ENCODE results near the gene CORO6. TPM values are rescaled to one million over a fixed set of nuclear protein-coding genes. Genes with fewer than 3 reads are reported as not detected.

Gene CORO6
- total RNA-seq, 5 donors from 2014 or later (not counting 1 experiment from before 2014, with no cell fraction given) = 2.4 to 4.1 (median 3.6) TPM

GRCh38 chr17:29567304-29567553 is 55.5 kb downstream of the CORO6 start:
- H3K36me3 ChIP-seq (ENCODE audit: control insufficient read depth in 2 of 2, extremely low read depth in 1 of 2, insufficient read depth in 1 of 2, low read length in 1 of 2) = peaks cover 0 to 10% of the 10 kb centered on the region in 2 donors
- WGBS (ENCODE audit: insufficient coverage) = under 1% methylated on average over 27 of the region's 27 CpGs
- Mint-ChIP-seq H3K36me3 (no peaks in the 10 kb centered on the region), H3K4me1 (peaks cover 24 to 47% (median 40%) of the 10 kb centered on the region in 3 donors), H3K9me3 (no peaks in the 10 kb centered on the region), H3K27me3 (no peaks in the 10 kb centered on the region), H3K4me3 (peak overlapping the region; percentile 88 to 94 (median 94)), H3K27ac (peak overlapping the region; percentile 55 to 61)
- no peaks in the 10 kb centered on the region for H3K27me3 ChIP-seq (replicated peaks in 1 of 2; ENCODE audit: control insufficient read depth in 2 of 2, extremely low read depth in 1 of 2, insufficient read depth in 2 of 2, low read length in 1 of 2)
- peak overlapping the region; percentile 72 for H3K27ac ChIP-seq (ENCODE audit: low read length)
- H3K9me3 ChIP-seq = no peaks in the 10 kb centered on the region
- ATAC-seq (replicated peaks in 1 of 4) = peak; percentile 2 to 5 (median 4)
- ChIA-PET POLR2A (no interaction called here), CTCF (interaction anchor here (0.5 to 1.8 kb wide), 4 partner anchors 50 to 379 kb away, joined by 3 to 6 read pairs (median 5); partner anchors contain the start of gene SSH2 (in 1 of the 2))
- peaks cover 13 to 64% of the 10 kb centered on the region in 2 experiments for H3K4me1 ChIP-seq (ENCODE audit: control insufficient read depth in 1 of 2, extremely low read depth in 1 of 2, insufficient read depth in 2 of 2, low read length in 2 of 2)
- peak in 1 of 35 experiments; percentile 41 for DNase-seq
- H3K4me3 ChIP-seq (ENCODE audit: control insufficient read depth in 1 of 2, extremely low read depth in 1 of 2, low read length in 1 of 2) = peak overlapping the region; percentile 75 to 81

DNA sequence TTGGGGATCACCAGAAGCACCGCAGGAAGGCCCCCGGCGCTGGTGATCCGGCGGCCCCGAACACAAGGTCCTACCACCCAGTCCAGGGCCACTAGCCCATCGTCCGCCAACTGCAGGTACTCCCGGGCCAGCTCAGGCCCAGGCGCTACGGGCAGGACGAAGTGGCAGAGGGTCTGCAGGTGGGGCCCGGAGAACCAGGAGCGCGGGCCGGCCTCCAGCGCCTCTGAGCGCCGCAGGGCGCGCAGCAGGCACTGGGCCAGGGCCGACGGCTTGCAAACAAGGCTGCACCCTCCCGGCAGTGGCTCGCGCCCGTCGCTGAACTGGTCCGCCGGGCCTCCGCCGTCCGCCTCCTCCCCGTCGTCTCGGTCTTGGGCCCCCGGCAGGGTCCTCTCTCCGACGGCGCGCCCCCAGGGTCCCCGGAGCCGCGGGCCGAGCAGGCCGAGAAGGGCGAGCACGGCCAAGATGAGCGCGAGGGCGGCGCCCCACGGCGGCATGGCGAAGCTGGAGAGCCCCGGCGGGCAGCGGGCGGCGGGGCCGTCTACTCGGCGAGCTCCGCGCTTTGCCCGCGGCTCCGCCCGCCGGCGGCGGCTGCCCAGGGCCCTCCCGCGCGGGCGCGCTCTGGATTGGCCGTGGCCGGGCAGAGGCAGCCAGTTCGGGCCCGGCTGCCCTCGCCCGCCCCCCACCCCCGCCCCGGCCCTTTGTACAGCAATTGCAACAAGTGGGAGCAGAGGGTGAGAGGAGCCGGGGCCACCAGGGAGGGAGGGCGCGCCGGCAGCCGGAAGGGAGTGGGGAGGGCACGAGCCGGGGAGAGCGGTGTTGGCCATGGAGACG is 56.0 kb downstream of the CORO6 start, which contains the start of gene ABHD15:
ABHD15 (minus strand) TSS at position 565 of the 831 bp plus-strand sequence; CDS start at position 494, 71 bp downstream.
- CTCF ChIA-PET = interaction anchor here in 1 of 2 donors (1.2 to 1.8 kb wide), 3 partner anchors 47 to 364 kb away, joined by 3 to 6 read pairs (median 6); partner anchors contain the start of gene SSH2
- H3K4me3 Mint-ChIP-seq = peak within 1 kb of the TSS; percentile 88 to 94 (median 94)
- H3K36me3 Mint-ChIP-seq = peaks cover 5% of the 10 kb centered on the region
- Histone ChIP-seq H3K9me3 (no peaks in the 10 kb centered on the region), H3K4me3 (ENCODE audit: control insufficient read depth in 1 of 2, extremely low read depth in 1 of 2, low read length in 1 of 2) (peak within 1 kb of the TSS; percentile 75 to 81), H3K36me3 (ENCODE audit: control insufficient read depth in 2 of 2, extremely low read depth in 1 of 2, insufficient read depth in 1 of 2, low read length in 1 of 2) (peaks cover 0 to 14% of the 10 kb centered on the region in 2 donors), H3K27me3 (replicated peaks in 1 of 2; ENCODE audit: control insufficient read depth in 2 of 2, extremely low read depth in 1 of 2, insufficient read depth in 2 of 2, low read length in 1 of 2) (no peaks in the 10 kb centered on the region), H3K4me1 (ENCODE audit: control insufficient read depth in 1 of 2, extremely low read depth in 1 of 2, insufficient read depth in 2 of 2, low read length in 2 of 2) (peaks cover 13 to 67% of the 10 kb centered on the region in 2 experiments), H3K27ac (ENCODE audit: low read length) (peak within 1 kb of the TSS; percentile 72)
- ATAC-seq (replicated peaks in 1 of 4) (peak; percentile 30 to 38 (median 34)), DNase-seq (peak in 17 of 35 experiments; percentile 27 to 76 (median 44))
- H3K4me1 Mint-ChIP-seq = peaks cover 28 to 52% (median 45%) of the 10 kb centered on the region in 3 donors
- H3K27me3 Mint-ChIP-seq = no peaks in the 10 kb centered on the region
- peak within 1 kb of the TSS; percentile 95 to 96 for H3K27ac Mint-ChIP-seq
- POLR2A ChIA-PET = interaction anchor here in 1 of 2 donors (0.5 kb wide), 1 partner anchor 88 kb away, joined by 3 read pairs; no protein-coding TSS in a partner anchor
- WGBS (ENCODE audit: insufficient coverage) = under 1% methylated on average over 93 of the region's 94 CpGs
- H3K9me3 Mint-ChIP-seq = no peaks in the 10 kb centered on the region

DNA sequence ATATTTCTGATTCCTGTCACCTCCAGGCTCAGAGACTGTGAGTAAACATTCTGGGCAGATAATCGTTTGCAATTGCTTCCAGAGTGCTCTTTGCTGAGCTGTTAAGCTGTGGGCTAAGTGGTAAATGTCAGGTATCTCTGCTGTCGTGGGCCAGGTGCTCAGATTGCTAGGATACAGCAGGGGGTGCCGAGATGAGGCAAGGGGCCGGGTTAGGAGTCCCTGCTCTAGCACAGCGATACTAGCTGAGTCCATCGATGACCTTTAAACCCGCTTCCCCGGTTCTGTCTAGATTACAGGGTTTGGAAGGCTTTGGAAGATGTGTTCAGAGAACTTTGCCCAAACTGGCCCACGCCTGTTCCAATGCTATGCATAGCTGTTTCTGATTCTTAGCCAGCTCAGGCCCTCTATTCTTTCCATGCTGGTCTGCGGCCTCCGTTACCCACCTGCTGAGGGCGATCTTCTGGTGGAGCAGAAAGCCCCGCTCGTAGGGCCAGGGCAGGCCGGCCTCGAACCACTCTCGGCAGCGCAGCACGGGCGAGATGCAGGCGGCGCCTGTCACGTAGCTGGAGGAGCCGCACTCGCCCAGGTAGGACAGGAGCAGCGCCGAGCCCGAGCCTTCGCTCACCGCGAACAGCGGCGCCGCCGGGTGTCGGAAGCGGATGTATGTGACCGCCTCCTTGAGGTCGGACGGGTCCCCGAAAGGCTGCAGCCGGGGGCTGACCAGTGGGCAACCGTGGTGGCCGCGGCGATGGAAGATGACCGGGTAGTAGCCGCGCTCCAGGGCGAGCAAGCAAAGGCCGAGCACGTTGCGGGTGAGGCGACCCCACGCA is 56.9 kb downstream of the CORO6 start:
- ATAC-seq (replicated peaks in 1 of 4) (peak; percentile 10 to 33 (median 20)), DNase-seq (peak in 22 of 35 experiments; percentile 27 to 73 (median 47))
- Histone ChIP-seq H3K27me3 (replicated peaks in 1 of 2; ENCODE audit: control insufficient read depth in 2 of 2, extremely low read depth in 1 of 2, insufficient read depth in 2 of 2, low read length in 1 of 2) (no peaks in the 10 kb centered on the region), H3K36me3 (ENCODE audit: control insufficient read depth in 2 of 2, extremely low read depth in 1 of 2, insufficient read depth in 1 of 2, low read length in 1 of 2) (peaks cover 0 to 17% of the 10 kb centered on the region in 2 donors), H3K4me1 (ENCODE audit: control insufficient read depth in 1 of 2, extremely low read depth in 1 of 2, insufficient read depth in 2 of 2, low read length in 2 of 2) (peaks cover 13 to 69% of the 10 kb centered on the region in 2 experiments), H3K4me3 (ENCODE audit: control insufficient read depth in 1 of 2, extremely low read depth in 1 of 2, low read length in 1 of 2) (peak overlapping the region; percentile 63 to 65), H3K9me3 (no peaks in the 10 kb centered on the region), H3K27ac (ENCODE audit: low read length) (peak overlapping the region; percentile 43)
- Mint-ChIP-seq H3K9me3 (no peaks in the 10 kb centered on the region), H3K36me3 (peaks cover 5% of the 10 kb centered on the region), H3K27me3 (no peaks in the 10 kb centered on the region), H3K27ac (peak overlapping the region; percentile 91 to 93), H3K4me1 (peaks cover 26 to 53% (median 44%) of the 10 kb centered on the region in 3 donors), H3K4me3 (peak overlapping the region; percentile 87 to 94 (median 88))
- POLR2A ChIA-PET = interaction anchor here (0.5 to 0.6 kb wide), 2 partner anchors 73 to 87 kb away, joined by 3 read pairs; no protein-coding TSS in a partner anchor
- WGBS (ENCODE audit: insufficient coverage) = 10% methylated on average over 54 of the region's 55 CpGs
- CTCF ChIA-PET = interaction anchor here (0.6 to 1.2 kb wide), 2 partner anchors 30 to 47 kb away, joined by 3 to 5 read pairs; no protein-coding TSS in a partner anchor

Other genes starting within 250 kb of the CORO6 start
- 10 to 100 TPM; 57.7 to 63.4 (median 61.7) TPM for gene TAOK1, start 232.5 kb downstream of the CORO6 start, total RNA-seq
- gene ABHD15, start 55.9 kb downstream of the CORO6 start, total RNA-seq = 10 to 100 TPM in 4 of 5 donors, 1 to 10 TPM in 1; 7.9 to 23.1 (median 16.5) TPM
- 100 to 1,000 TPM in 3 of 5 donors, 10 to 100 TPM in 2; 56.0 to 166 (median 128) TPM for gene TP53I13, start 54.2 kb downstream of the CORO6 start, total RNA-seq
- gene GIT1, start 33.3 kb downstream of the CORO6 start, total RNA-seq = 10 to 100 TPM; 36.7 to 86.4 (median 71.8) TPM
- gene ANKRD13B, start 29.8 kb downstream of the CORO6 start, total RNA-seq = 1 to 10 TPM; 1.7 to 6.4 (median 4.1) TPM

All from T-cell (primary cell).